GM12878 (cell line): ENCODE results near the gene HBZ. TPM values are rescaled to one million over a fixed set of nuclear protein-coding genes. Genes with fewer than 3 reads are reported as not detected.

Source experiments
- ATAC-seq: fragments of 200-7000 bp; cut with Tn5 transposase; 3 replicates; pipeline ENCODE4 v1.9.1; 2020; ENCODE audit warnings: mild to moderate bottlenecking, moderate library complexity
- Bru-seq: library from RNA; stranded (reverse); fragments of 400-500 nt; gene quantifications from one replicate; lab custom pipeline; 2021; lab: Mats Ljungman, UMichigan
- BruChase-seq, 2 experiments: library from RNA; stranded (reverse); fragments of 400-500 nt; gene quantifications; one replicate each; lab custom pipeline; 2021; lab: Mats Ljungman, UMichigan
- BruUV-seq: library from RNA; stranded (reverse); fragments of 400-500 nt; replicated peaks from 2 replicates; lab custom pipeline; 2021; lab: Mats Ljungman, UMichigan
- CTCF ChIA-PET: fragments of 300-600 bp; sonication (Branson Sonifier 250); formaldehyde crosslinking; extraction: SDS; loops from one replicate; lab custom pipeline; 2021; ENCODE audit warnings: inconsistent platforms; lab: Yijun Ruan, JAX
- POLR2A ChIA-PET: fragments of 350-600 bp; formaldehyde crosslinking; extraction: SDS; loops from one replicate; lab custom pipeline; 2021; ENCODE audit warnings: inconsistent platforms; lab: Charles Lee
- RAD21 ChIA-PET: fragments of 300-600 bp; sonication (Branson Sonifier 250); formaldehyde crosslinking; loops from one replicate; lab custom pipeline; 2023; ENCODE audit warnings: antibody characterized with exemption; ENCODE audit not compliant: unreplicated experiment; lab: Charles Lee
- SMC1A ChIA-PET: fragments of 300-600 bp; sonication (Branson Sonifier 250); formaldehyde crosslinking; loops from one replicate; lab custom pipeline; 2023; ENCODE audit not compliant: unreplicated experiment, uncharacterized antibody; lab: Charles Lee
- DNase-seq: peaks from one replicate; pipeline ENCODE4 v3.0.0-alpha.2; 2011; ENCODE audit warnings: low read depth, low spot score
- FAIRE-seq: peaks from 3 replicates; lab custom pipeline; 2011; peaks lifted over from hg19 to GRCh38; lab: Jason Lieb, UNC
- H2AFZ ChIP-seq: 2 replicates; pipeline ENCODE4 v1.6.0; 2011; ENCODE audit warnings: low read depth, low read length, control low read depth; ENCODE audit not compliant: control insufficient read depth
- H3K27ac ChIP-seq: 2 replicates; pipeline ENCODE4 v1.5.1; 2011; ENCODE audit warnings: control low read depth; ENCODE audit not compliant: control insufficient read depth, insufficient read depth
- H3K27me3 ChIP-seq, 2 experiments: replicated peaks in 1 of 2; 2 replicates each; pipeline versions ENCODE4 v1.6.0 to v1.6.1; 2011; ENCODE audit warnings: low read length in 1 of 2; ENCODE audit not compliant: control insufficient read depth in 2 of 2, insufficient read depth in 2 of 2
- H3K36me3 ChIP-seq, 2 experiments: 2 replicates each; pipeline ENCODE4 v1.5.1; 2011; ENCODE audit warnings: low read length in 1 of 2; ENCODE audit not compliant: control insufficient read depth in 2 of 2, insufficient read depth in 2 of 2
- H3K4me1 ChIP-seq: 2 replicates; pipeline ENCODE4 v1.6.1; 2011; ENCODE audit warnings: mild to moderate bottlenecking, low read length, moderate library complexity, mixed read lengths; ENCODE audit not compliant: control insufficient read depth, insufficient read depth
- H3K4me2 ChIP-seq: 2 replicates; pipeline ENCODE4 v1.6.0; 2011; ENCODE audit warnings: control low read depth; ENCODE audit not compliant: control insufficient read depth, insufficient read depth
- H3K4me3 ChIP-seq: fragments of 200-600 bp; sonication (generic); 2 replicates; pipeline ENCODE4 v1.5.1; 2016
- H3K79me2 ChIP-seq: 2 replicates; pipeline ENCODE4 v1.6.0; 2011; ENCODE audit warnings: low read length; ENCODE audit not compliant: control insufficient read depth, insufficient read depth
- H3K9ac ChIP-seq: 2 replicates; pipeline ENCODE4 v1.8.0; 2011; ENCODE audit warnings: low read length, control low read depth, mixed read lengths; ENCODE audit not compliant: control insufficient read depth, insufficient read depth
- H3K9me3 ChIP-seq: replicated peaks from 3 replicates; pipeline ENCODE4 v1.5.1; 2011; ENCODE audit warnings: mild to moderate bottlenecking, low read length; ENCODE audit not compliant: control insufficient read depth, insufficient read depth
- H4K20me1 ChIP-seq: 2 replicates; pipeline ENCODE4 v1.6.0; 2011; ENCODE audit not compliant: control insufficient read depth, insufficient read depth
- FOXK2 ChIP-seq: fragments of 450-650 bp; IDR thresholded peaks from 2 replicates; pipeline ENCODE4 v1.6.1; 2017; ENCODE audit warnings: mild to moderate bottlenecking, moderate library complexity
- HCFC1 ChIP-seq: fragments of 150-350 bp; IDR thresholded peaks from 2 replicates; pipeline ENCODE4 v1.6.1; 2014; ENCODE audit warnings: low read length
- MYC ChIP-seq: IDR thresholded peaks from 2 replicates; pipeline ENCODE4 v1.6.1; 2011; ENCODE audit warnings: mild to moderate bottlenecking, low read length, moderate library complexity, inconsistent platforms; ENCODE audit not compliant: insufficient read depth, insufficient replicate concordance, insufficient read length, severe bottlenecking
- SMARCA5 ChIP-seq: fragments of 450-650 bp; IDR thresholded peaks from 2 replicates; pipeline ENCODE4 v1.6.1; 2017; ENCODE audit warnings: mild to moderate bottlenecking
- SMC3 ChIP-seq: IDR thresholded peaks from 2 replicates; pipeline ENCODE4 v1.6.1; 2011; ENCODE audit warnings: low read length, improper control_type of control experiment, borderline replicate concordance
- SRF ChIP-seq, 2 experiments: IDR thresholded peaks; 2 replicates each; pipeline ENCODE4 v1.6.1; 2011; ENCODE audit warnings: low read depth in 2 of 2, low read length in 2 of 2, mild to moderate bottlenecking in 1 of 2, moderate library complexity in 1 of 2
- WGBS: methylation state at CpG from one replicate; pipeline ENCODE4 v1.1.6; 2016; ENCODE audit warnings: low lambda C conversion rate; ENCODE audit not compliant: insufficient replicate concordance, insufficient coverage; ENCODE audit errors: missing lambda C conversion rate; 5-methylcytosine and 5-hydroxymethylcytosine counted together
- in situ Hi-C: fragments of 300-500 bp; cut with MboI; formaldehyde crosslinking; loops from 9 replicates; pipeline ENCODE4 v1.14.3; 2018; ENCODE audit warnings: mixed read lengths
- intact Hi-C: fragments of 100-400 bp; cut with micrococcal nuclease; formaldehyde crosslinking; loops from one replicate; pipeline ENCODE4 v1.14.2; 2022; ENCODE audit not compliant: unreplicated experiment
- long read RNA-seq, 2 experiments: library from polyadenylated mRNA; unstranded; transcript quantifications; one replicate each; pipeline ENCODE4 v2.0.0, GENCODE V29; 2019 to 2020
- polyA minus RNA-seq, 3 experiments: library from RNA; depleted of rRNA, polyadenylated mRNA; stranded (reverse); fragments of >200 nt; gene quantifications; 2 replicates each; pipeline ENCODE4 v1.2.3, GENCODE V29; 2011
- polyA plus RNA-seq, 11 experiments: library from polyadenylated mRNA; depleted of rRNA in 4 of 11; unstranded in 6 of 11; stranded (reverse) in 5 of 11; fragments of >200 nt; fragmentation: Nextera tagmentation in 4 of 11; fragmentation: Illumina TruSeq in 1 of 11; extraction: Ambion mirVana in 4 of 11; extraction: Trizol in 1 of 11; gene quantifications; 1 replicate in 1 of 11; 2 replicates in 10 of 11; pipeline versions ENCODE4 v1.2.1 to v1.2.3, GENCODE V29; 2011 to 2016; ENCODE audit warnings: inconsistent platforms in 2 of 11, missing spikeins in 2 of 11, low read depth in 1 of 11
- total RNA-seq, 4 experiments: library from RNA; depleted of rRNA in 3 of 4; stranded (reverse); fragments of >200 nt in 3 of 4; fragmentation: Illumina TruSeq in 1 of 4; extraction: Trizol in 1 of 4; gene quantifications; 2 replicates each; pipeline versions ENCODE4 v1.2.1 to v1.2.3, GENCODE V29; 2013 to 2021
- TF ChIP-seq, protein P1 (sequence below): fragments of 450-650 bp; IDR thresholded peaks from 2 replicates; pipeline ENCODE4 v1.6.1; 2018; ENCODE audit warnings: mild to moderate bottlenecking, low read depth, moderate library complexity; ENCODE audit not compliant: partially characterized antibody
- TF ChIP-seq, protein P2 (sequence below): fragments of 450-650 bp; formaldehyde crosslinking; IDR thresholded peaks from 2 replicates; pipeline ENCODE4 v1.4.0; 2020; ENCODE audit warnings: mild to moderate bottlenecking, moderate library complexity

The HBZ gene
- not detected in 2 replicates for total RNA-seq (2013; cell fraction: nucleolus; rRNA removed)
- total RNA-seq (2014; rRNA removed) (not detected in 2 replicates), total RNA-seq (2014; rRNA removed; fragmentation: Illumina TruSeq; extraction: Trizol) (not detected in 2 replicates), total RNA-seq (2021) (0.49 TPM in 1 of 2 replicates, not detected in the other), polyA plus RNA-seq (2011; rRNA removed) (not detected in 2 replicates), polyA plus RNA-seq (2014; fragmentation: Illumina TruSeq; extraction: Trizol) (not detected in 2 replicates), polyA plus RNA-seq (2014; fragmentation: Nextera tagmentation; extraction: Ambion mirVana) (not detected), polyA plus RNA-seq (2014; rRNA removed) (not detected in 2 replicates), polyA plus RNA-seq (2016; fragmentation: Nextera tagmentation; extraction: Ambion mirVana) (not detected), polyA minus RNA-seq (2011; rRNA and poly(A)+ RNA removed) (not detected in 2 replicates), Bru-seq, nascent RNA (percentile 14 among the genes with signal in this experiment), BruChase-seq, experiment 1, labeled RNA remaining after a 6-hour chase (not detected), BruChase-seq, experiment 2, labeled RNA remaining after a 2-hour chase (not detected)
- not detected for polyA plus RNA-seq (2011; ENCODE audit: low read depth)
- polyA plus RNA-seq (2011; cell fraction: cytosol; rRNA removed) = 0.13 TPM in 1 of 2 replicates, not detected in the other
- 0.28 TPM in 1 of 2 replicates, not detected in the other for polyA plus RNA-seq (2011; cell fraction: nucleus; rRNA removed)
- not detected in 2 replicates for polyA plus RNA-seq (2012)
- 1.4 TPM in 1 of 2 replicates, not detected in the other for polyA minus RNA-seq (2011; cell fraction: cytosol; rRNA and poly(A)+ RNA removed)
- polyA minus RNA-seq (2011; cell fraction: nucleus; rRNA and poly(A)+ RNA removed) = not detected in 2 replicates
- long read RNA-seq, experiment 1 = 0 reads
- long read RNA-seq, experiment 2 = 0 reads

DNA sequence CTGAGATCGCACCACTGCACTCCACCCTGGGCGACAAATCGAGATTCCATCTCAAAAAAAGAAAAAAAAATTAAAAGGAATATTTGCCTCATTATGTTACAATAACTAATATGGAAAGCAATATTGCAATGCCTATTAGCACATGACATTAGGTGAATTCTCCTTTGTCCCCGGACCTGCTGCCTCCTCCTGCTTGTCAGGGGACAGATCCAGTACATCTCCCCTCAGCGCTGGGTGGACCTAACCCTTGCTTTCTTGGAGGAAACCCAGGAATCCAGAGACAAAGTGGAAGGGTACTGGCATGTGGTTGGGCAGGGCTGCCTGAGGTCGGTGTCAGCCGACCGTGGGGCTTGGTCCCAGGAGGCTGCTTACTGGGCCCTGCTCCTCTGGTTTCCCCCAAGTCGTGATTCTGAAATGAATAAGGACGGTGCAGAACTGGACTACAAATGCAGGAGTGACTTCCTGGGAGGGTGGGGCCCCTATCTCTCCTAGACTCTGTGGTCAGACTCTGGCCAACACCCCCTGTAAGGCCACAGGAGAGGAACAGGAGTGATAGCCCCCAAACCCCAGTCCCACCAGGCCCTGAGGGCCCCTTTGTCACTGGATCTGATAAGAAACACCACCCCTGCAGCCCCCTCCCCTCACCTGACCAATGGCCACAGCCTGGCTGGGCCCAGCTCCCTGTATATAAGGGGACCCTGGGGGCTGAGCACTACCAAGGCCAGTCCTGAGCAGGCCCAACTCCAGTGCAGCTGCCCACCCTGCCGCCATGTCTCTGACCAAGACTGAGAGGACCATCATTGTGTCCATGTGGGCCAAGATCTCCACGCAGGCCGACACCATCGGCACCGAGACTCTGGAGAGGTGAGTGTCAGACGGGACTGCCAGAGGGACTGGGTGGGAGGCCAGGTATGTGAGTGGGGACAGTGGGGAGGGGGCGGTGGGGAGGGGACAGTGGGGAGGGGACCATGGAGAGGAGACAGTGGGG is at the start of gene HBZ:
Gene HBZ (plus strand): TSS at position 504 of the 988 bp plus-strand sequence. CDS start 266 bp downstream, at position 770.
- DNase-seq = no peak
- no peak within 1 kb of the TSS for H3K27ac ChIP-seq
- H3K9me3 ChIP-seq = no peaks in the 10 kb centered on the region
- no peak within 1 kb of the TSS for H3K4me2 ChIP-seq
- no TSS peak for BruUV-seq
- ChIA-PET POLR2A (no interaction called here), SMC1A (no interaction called here), CTCF (no interaction called here), RAD21 (no interaction called here)
- ATAC-seq = peak; percentile 67
- no peaks in the 10 kb centered on the region for H3K79me2 ChIP-seq
- 14% methylated on average over 11 of the region's 17 CpGs for WGBS
- H3K4me1 ChIP-seq = no peaks in the 10 kb centered on the region
- no peak within 1 kb of the TSS for H3K9ac ChIP-seq
- TF ChIP-seq SRF (IDR thresholded peaks at IDR 0.05; ENCODE audit: low read depth in 2 of 2, low read length in 2 of 2) (no peak), SMC3 (no peak), HCFC1 (no peak), SMARCA5 (no peak), MYC (no peak), FOXK2 (no peak)
- TF ChIP-seq, protein P1, sequence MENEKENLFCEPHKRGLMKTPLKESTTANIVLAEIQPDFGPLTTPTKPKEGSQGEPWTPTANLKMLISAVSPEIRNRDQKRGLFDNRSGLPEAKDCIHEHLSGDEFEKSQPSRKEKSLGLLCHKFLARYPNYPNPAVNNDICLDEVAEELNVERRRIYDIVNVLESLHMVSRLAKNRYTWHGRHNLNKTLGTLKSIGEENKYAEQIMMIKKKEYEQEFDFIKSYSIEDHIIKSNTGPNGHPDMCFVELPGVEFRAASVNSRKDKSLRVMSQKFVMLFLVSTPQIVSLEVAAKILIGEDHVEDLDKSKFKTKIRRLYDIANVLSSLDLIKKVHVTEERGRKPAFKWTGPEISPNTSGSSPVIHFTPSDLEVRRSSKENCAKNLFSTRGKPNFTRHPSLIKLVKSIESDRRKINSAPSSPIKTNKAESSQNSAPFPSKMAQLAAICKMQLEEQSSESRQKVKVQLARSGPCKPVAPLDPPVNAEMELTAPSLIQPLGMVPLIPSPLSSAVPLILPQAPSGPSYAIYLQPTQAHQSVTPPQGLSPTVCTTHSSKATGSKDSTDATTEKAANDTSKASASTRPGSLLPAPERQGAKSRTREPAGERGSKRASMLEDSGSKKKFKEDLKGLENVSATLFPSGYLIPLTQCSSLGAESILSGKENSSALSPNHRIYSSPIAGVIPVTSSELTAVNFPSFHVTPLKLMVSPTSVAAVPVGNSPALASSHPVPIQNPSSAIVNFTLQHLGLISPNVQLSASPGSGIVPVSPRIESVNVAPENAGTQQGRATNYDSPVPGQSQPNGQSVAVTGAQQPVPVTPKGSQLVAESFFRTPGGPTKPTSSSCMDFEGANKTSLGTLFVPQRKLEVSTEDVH = no peak
- TF ChIP-seq, protein P2, sequence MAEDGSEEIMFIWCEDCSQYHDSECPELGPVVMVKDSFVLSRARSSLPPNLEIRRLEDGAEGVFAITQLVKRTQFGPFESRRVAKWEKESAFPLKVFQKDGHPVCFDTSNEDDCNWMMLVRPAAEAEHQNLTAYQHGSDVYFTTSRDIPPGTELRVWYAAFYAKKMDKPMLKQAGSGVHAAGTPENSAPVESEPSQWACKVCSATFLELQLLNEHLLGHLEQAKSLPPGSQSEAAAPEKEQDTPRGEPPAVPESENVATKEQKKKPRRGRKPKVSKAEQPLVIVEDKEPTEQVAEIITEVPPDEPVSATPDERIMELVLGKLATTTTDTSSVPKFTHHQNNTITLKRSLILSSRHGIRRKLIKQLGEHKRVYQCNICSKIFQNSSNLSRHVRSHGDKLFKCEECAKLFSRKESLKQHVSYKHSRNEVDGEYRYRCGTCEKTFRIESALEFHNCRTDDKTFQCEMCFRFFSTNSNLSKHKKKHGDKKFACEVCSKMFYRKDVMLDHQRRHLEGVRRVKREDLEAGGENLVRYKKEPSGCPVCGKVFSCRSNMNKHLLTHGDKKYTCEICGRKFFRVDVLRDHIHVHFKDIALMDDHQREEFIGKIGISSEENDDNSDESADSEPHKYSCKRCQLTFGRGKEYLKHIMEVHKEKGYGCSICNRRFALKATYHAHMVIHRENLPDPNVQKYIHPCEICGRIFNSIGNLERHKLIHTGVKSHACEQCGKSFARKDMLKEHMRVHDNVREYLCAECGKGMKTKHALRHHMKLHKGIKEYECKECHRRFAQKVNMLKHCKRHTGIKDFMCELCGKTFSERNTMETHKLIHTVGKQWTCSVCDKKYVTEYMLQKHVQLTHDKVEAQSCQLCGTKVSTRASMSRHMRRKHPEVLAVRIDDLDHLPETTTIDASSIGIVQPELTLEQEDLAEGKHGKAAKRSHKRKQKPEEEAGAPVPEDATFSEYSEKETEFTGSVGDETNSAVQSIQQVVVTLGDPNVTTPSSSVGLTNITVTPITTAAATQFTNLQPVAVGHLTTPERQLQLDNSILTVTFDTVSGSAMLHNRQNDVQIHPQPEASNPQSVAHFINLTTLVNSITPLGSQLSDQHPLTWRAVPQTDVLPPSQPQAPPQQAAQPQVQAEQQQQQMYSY (CRISPR knock-in tag) = no peak
- peaks cover 1 to 3% of the 10 kb centered on the region in 2 experiments; a peak in 3 of 4 replicates for H3K27me3 ChIP-seq
- no peaks in the 10 kb centered on the region for H3K36me3 ChIP-seq
- H3K4me3 ChIP-seq = no peak within 1 kb of the TSS
- FAIRE-seq = no peak
- H2AFZ ChIP-seq = no peak within 1 kb of the TSS
- intact Hi-C loops (no loop called here), in situ Hi-C loops (no loop called here)
- H4K20me1 ChIP-seq = no peaks in the 10 kb centered on the region
